NCI-H146 treated with DMSO at 0.1 percent for 48 hours (cell line): Measurements from ENCODE around the gene KDELR1.
"Not testable (repeated sequence)": the region's sequence is repeated elsewhere in the genome, so short reads cannot be mapped to it uniquely, and the experiment has no call there.

ENCODE experiments used
- DNase-seq: peaks from one replicate; lab custom pipeline; 2025; ENCODE audit not compliant: unreplicated experiment; lab: John Stamatoyannopoulos, UW

Gene KDELR1

DNA sequence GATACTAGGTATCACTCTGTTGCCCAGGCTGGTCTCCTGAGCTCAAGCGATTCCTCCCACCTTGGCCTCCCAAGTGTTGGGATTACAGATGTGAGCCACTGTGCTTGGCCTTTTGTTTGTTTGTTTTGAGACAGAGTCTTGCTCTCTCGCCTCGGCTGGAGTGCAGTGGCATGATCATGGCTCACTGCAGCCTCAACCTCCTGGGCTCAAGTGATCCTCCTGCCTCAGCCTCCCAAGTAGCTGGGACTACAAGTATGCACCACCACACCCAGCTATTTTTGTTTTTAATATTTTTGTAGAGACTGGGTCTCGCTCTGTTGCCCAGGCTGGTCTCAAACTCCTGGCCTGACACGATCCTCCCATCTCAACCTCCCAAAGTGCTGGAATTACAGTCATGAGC lies 19.6 kb downstream of the KDELR1 start:
- DNase-seq: not testable (repeated sequence)

GRCh38 chr19:48371367-48371766 lies 20.0 kb downstream of the KDELR1 start:
- DNase-seq: no peak

DNA sequence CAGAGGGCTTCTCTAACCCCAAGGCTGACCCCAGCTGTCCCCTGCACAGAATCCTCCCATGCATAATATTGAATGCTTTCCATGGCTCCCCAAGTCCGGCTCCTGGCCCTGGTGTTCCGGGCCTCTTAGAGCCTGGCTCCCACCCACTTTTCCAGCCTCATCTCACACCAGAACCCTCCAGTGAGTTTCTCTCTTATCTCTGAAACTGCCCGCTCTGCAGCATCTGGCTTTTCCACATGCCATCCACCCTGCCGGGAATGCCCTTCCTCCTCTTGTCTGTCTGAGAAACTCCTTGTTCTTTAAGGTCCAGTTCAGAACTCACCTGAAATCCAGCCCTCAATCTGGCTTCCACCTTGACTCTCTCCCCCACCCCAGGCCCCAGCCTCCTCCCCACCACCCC lies 20.4 kb downstream of the KDELR1 start:
- no peak for DNase-seq

GRCh38 chr19:48368936-48369335 lies 22.4 kb downstream of the KDELR1 start:
- peak; percentile 71 for DNase-seq

DNA sequence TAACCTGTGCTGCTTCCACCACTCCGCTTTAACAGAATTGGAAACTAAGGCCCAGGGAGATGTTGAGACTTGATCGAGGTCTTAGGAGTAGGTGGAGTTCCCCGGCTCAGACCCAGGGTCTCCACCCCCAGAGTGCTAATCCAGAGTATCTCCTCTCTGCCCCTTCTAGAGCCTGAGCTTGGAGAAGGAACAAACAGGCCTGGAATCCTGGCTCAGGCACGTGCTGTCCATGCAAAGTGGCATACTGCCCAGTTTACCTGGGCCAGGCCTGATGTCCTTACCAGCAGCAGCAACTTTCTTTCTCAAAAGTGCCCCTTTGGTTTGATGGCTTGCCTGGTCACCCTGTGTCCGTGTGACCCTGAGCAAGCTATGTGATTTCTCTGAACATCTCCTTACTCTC lies 23.5 kb downstream of the KDELR1 start:
- DNase-seq: no peak

- DNase-seq: no peak
Measured at GRCh38 chr19:48365602-48366001, 25.7 kb downstream of the KDELR1 start.

- no peak for DNase-seq
Measured at GRCh38 chr19:48364598-48365348, 26.6 kb downstream of the KDELR1 start.

- DNase-seq: peak; percentile 99
Measured at GRCh38 chr19:48363810-48364597, 27.3 kb downstream of the KDELR1 start, which contains the start of the genes SYNGR4 and TMEM143. TSS of gene SYNGR4 (plus strand) at chr19:48364367. CDS start at chr19:48365843, 1,476 bp downstream. TSS of gene TMEM143 (minus strand) at chr19:48363940. CDS start at chr19:48363920, 20 bp downstream.

DNA sequence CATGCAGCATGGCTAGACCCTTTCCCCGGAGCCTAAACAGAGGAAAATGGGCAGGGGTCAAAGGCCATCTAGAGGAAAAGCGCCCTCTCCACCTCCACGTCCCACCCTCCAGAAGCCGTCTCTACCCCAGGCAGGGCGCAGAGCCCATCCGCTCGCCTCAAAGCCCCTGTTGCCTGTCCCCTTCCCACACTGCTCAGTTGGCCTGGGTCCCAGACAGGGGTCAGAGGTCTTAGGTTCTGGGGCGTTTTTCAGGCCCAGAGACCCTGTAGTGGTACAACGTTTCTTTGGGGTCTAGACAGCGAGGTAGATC lies 27.9 kb downstream of the KDELR1 start:
- DNase-seq: no peak

DNA sequence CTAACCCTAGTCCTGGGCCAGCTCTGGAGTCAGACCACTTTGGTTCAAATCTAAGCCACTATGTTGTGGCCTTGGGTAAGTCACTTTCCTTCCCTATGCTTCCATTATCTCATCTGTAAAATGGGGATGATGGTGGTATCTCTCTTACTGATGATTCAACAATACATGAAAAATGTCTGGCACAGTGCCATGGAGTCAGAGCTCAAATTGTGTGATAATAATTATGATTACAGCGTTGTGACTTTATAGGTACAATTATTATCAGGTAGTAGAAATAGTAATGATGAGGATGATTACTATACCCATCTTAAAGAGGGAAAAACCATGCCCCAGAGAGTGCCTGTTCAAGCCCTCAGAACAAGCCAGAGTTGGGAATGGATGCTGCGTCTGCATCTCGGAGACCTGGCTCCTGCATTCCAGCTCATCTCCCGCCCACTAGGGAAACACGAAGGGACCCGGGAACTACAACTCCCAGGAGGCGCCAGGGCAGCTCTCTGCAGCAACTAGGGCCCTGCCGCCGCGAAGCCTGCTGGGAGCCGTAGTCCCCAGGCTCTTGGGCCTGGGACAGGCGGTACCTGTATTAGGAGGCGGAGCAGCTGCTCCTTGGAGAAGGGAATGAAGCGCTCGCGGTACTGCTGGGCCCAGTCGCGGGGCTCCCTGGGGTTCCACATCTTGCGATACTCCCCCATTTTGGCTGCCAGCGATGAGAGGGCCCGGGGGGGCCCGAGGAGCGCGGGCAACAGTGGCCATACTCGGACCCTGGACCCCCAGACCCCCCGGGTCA lies 28.4 kb downstream of the KDELR1 start:
- DNase-seq: peak; percentile 98

DNA sequence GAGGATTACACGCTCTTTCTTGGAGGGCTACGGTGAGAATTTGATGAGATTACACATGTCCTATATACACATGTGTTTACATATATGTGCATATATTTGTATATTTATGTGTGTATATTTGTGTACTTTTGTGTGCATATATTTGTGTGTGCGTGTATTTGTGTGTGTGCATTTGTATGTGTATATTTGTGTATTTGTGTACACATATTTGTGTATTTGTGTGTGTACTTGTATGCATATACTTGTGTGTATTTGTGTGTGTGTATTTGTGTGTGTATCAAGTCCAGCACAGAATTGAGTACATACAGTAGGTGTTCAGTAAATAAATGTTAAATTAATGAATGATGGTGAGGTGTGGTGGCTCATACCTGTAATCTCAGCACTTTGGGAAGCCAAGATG lies 29.4 kb downstream of the KDELR1 start:
- DNase-seq: no peak

DNA sequence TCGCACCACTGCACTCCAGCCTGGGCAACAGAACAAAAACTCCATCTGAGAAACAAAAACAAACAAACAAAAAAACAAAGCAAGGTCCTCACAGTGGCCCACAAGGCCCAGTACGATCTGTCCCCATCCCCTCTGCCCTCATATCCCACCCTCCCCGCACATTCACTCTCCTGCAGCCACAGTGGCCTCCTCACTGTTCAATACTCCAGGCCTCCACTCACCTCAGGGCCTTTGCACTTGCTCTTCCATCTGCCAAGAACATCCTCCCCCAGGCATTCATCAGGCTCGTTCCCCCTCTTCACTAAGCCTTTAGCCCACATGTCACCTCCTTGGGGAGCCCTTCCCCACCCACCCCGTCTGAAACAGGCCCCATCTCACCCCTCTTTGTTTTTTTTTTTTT lies 32.2 kb downstream of the KDELR1 start:
- no peak for DNase-seq

DNA sequence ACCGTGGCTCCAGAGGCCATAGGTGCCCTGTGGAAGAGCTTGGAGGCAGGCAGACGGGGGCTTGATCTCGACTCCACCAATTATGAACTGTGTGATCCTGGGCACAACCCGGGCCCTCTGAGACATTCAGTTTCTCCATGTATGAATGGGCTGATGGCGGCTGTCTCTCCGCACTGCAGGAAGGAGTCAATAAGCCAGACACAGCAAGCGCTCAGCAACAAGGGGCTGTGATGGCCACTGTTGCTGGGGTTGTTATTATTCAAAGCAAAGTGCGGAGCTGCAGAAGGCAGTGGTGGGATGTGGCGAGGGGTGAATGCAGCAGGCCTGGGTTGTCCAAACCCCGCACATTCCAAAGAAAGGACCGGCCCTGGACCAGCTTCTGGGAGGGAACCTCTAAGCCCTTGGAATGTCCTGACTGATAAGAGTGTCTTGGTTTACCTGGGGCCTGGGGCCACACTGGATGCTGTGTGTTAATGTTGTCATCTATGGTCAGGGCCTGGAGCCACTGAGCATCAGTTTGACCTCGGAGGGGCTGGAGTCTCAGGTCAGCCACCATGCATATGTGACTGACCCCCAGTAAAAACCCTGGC lies 35.9 kb downstream of the KDELR1 start:
- no peak for DNase-seq

GRCh38 chr19:48354332-48354992 lies 36.9 kb downstream of the KDELR1 start:
- peak; percentile 46 for DNase-seq

GRCh38 chr19:48353677-48354076 lies 37.7 kb downstream of the KDELR1 start:
- no peak for DNase-seq

DNA sequence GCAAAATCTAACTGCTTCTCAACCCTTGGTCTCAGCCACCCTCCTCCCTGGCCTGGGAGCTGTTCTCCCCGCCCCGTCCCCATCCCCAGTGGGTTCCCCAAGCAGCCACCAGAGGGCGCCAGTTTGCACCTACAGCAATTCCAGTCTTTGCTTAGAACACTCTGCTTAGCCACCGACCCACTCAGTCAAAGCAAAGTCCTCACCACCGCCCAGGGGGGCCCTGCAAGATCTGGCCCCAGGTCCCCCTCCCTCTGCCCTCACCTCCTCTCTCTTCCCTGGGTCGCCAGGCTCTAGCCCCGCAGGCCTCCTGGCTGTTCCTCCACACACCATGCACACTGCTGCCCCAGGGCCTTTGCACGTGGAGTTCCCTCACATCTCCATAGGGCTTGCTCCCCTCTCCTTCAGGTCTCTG lies 40.0 kb downstream of the KDELR1 start:
- DNase-seq: peak; percentile 42

DNA sequence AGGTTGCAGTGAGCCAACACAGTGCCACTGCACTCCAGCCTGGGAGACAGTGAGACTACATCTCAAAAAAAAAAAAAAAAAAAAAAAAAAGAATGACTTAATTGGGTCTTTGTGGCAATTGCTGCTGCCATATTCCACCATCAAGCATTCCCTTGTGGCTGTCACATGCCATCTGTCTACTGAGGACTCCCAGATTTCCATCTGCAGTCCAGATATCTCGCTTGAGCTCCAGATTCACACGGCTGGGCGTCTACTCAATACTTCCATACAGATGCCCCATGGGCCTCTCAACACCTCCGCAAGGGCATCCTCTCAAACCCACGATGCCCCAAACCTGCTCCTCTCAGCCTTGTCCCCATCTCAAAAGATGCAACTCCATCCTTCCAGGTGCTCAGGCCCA lies 40.5 kb downstream of the KDELR1 start:
- no peak for DNase-seq

- DNase-seq: no peak
Measured at GRCh38 chr19:48348737-48349136, 42.6 kb downstream of the KDELR1 start.

GRCh38 chr19:48348045-48348444 lies 43.3 kb downstream of the KDELR1 start:
- no peak for DNase-seq

DNA sequence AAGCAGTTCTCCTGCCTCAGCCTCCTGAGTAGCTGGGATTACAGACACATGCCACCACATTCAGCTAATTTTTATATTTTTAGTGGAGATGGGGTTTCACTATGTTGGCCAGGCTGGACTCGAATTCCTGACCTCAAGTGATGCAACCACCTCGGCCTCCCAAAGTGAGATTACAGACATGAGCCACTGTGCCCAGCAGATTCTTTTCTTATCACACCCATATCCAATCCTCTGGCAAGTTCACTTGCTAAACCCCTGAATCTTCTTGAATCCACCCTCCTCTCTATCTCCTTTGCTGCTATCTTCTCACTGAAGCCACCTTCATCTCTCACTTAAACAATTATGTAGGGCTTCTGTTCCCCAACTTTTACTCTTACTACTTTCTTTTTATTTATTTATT lies 45.2 kb downstream of the KDELR1 start:
- no peak for DNase-seq

DNA sequence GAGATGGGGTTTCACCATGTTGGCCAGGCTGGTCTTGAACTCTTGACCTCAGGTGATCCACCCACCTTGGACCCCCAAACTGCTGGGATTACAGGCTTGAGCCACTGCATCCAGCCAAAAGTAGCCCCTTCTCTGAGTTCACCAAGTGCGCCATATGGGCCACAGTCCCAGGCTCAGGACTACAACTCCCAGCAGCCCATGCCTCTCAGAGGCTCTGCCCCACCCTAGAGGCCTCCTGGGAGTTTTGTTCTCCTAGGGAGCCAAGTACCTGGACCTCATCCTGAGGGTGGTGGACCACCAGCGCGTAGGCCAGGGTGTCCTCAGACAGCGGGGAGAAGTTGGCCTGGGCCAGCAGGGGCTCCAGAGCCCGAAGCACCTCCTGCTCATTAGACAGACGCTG lies 46.5 kb downstream of the KDELR1 start:
- no peak for DNase-seq
